Stimulated activated CD4-positive, alpha-beta T cell treated with anti-CD3 and anti-CD28 coated beads, Interleukin-4, amount 100 ng/mL, for 1 hour (primary cell): Measurements from ENCODE around the gene FABP3.

ENCODE experiments used
- DNase-seq: peaks from one replicate; pipeline ENCODE4 v3.0.0-alpha.2; 2020

The FABP3 gene

DNA sequence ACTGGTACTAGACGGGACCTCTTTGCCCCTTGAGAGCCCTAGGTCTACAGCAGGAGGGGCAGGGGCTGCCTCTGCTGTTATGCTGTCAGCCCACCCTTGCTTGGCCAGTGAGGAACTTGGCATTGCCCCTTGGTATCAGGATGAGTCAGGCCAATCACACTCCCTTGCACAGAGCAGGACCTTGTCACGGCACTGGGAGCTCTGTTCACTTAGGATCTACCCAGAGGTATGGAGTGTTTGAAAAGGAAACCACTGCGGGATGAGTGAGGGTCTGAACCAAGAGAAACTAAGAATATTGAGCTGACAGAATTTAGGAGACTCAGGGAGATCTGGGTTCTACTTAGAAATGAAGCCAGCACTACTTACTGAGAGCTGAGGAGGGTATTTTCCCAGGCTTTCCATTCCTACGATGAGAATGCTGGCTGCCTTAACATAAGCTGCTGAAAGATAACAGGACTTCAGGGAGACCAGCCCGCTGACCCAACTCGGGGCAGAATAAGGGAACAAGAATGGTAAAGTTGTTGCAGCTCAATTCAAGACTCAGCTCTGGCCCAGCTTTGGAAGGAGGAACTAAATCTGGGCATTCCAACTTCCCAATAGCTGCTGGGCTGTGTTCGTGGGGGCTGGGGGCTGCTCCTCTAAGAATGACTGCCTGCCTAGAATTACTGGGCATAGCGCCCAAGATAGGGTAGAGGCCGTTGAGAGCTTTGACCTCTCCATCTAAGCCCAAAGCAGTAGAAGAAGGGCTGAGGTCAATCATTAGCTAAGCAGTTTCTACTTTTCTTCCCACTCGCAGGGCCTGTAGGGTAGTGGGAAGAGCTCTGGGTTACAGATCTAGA is 1.5 kb downstream of the FABP3 start:
- DNase-seq: no peak

DNA sequence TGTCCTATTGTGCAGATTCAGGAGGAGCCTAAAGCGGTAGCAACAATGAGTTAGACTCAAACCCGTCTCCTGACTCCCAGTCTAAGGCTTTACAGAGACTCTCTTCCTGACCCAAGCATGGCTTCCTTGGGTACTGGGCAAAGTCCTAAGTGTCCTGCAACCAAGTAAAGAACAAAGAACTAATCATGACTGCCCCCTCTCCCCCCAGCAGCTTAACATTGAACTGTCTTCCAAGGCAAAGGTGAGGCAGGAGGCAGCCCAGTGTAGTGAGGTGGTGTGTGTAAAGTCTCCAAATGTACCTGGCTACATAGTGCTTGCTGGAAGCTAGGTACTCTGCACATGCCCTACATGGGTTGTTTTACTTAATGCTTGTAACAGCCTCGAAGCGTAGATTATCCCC is 2.3 kb downstream of the FABP3 start:
- no peak for DNase-seq

DNA sequence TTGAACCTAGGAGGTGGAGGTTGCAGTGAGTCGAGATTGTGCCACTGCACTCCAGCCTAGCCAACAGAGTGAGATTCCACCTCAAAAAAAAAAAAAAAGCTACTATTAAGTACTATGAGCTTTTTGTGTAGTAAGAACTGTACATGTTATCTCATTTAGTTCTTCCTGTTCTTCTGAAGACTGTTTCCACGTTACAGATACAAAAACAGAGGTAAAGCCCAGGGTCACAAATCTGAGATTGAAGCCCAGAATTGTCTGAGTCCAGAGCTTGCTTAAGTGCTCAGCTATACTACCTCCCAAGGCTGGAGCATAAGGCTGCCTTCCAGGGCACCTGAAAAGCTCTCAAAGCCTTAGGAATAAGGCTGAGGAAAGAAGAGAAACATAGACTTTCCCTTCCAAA is 2.9 kb downstream of the FABP3 start:
- no peak for DNase-seq

DNA sequence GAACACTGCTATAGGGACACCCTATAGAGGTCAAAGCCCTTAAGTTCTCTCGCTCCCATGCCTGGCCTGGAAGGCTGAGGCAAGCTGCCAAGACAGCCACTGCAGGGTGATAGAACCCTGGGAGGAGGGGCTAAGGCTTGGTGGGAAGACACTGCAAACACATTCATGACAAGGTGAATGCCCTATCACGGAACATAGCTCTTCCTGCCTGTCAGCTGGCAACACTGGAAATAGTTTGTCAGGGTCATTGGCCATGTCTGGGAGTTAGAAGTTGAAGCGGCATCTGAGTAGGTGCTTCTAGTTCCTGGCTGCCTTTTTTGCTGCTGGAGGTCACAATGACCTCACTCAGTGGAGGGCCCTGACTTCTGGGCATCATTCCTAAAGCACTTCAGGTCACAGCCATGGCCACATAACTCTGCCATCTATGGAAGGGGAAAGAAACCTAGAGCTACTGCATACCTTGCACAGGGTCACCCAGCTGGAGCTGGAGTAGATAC is 4.2 kb downstream of the FABP3 start:
- DNase-seq: no peak

DNA sequence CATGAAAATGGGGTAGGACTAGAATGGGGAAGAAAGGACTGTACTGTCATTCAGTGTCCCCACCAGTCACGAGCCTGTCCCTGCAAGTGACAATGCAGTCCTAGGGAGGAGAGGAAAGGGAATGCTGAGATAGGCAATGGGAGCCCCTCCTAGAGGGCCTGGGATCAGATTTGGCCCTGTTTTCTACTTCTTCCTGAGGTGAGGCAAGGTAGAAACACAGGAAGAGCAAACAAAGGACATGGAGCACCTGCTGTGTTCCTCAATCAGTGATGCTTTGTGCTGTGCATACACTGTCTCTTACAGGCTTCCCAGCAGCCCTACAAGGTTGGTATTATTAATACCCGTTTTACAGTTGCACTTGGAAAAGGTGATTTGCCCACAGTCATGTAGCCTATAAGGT is 6.1 kb downstream of the FABP3 start:
- DNase-seq: no peak

DNA sequence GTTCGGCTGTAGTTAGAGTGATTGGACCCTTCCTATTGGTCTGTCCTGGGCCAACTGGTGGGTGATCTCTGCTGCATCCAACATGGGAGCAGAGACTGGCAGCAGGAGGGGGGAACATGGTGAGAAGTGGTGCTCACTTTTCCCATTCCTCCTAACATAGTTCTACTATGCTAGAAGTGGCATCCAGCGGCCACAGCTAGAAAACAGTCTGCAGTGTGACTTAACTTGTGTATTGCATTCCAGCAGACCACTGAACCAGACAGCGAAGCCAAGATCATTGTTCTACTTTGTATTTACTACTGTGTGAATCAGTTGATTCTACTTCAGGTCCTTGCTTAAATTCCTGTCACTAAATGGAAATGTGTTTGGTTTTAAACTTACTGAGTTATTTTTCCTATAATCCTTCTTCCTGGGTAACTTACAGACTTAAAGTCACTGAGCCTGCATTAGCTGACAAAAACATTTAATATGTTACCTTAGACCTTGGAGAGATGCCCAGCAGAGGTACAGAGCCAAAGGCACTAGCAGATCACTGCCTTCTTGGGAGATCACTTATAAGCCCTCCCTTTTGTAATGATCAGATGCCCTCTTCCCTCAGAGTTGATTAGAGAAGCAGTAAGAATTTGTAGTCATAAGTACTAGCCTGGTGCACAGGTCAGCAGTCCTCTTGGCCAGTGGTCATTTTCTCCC is 8.2 kb downstream of the FABP3 start:
- no peak for DNase-seq

DNA sequence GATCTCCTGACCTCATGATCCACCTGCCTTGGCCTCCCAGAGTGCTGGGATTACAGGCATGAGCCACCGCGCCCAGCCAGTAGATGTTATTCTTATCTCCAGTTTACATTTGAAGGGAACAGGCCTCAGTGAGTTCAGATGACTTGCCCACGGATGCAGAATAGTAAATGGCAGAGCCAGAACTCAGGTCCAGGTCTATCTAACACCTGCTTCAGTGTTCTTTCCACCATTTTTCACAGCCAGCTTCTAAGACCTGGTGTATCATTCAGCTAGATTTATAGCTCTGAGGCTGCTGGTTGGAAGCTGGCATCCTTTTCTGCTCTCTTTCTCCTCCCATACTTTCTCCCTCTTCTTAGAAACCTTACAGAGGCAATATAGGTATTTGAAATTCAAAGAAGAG is 10.8 kb downstream of the FABP3 start:
- no peak for DNase-seq

DNA sequence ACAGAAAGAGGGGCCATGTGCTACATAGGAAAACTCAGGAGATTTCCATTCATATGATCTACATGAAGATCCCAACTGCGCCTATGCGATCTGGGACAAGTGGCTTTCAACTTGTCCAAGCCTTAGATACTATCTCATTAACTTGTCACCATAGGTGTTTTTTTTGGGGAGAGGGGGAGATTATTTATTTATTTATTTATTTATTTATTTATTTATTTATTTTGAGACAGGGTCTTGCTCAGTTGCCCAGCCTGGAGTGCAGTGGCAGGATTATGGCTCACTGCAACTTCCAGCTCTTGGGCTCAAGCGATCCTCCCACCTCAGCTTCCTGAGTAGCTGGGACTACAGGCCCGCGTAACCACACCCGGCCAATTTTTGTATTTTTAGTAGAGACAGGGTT is 11.3 kb downstream of the FABP3 start:
- DNase-seq: no peak

DNA sequence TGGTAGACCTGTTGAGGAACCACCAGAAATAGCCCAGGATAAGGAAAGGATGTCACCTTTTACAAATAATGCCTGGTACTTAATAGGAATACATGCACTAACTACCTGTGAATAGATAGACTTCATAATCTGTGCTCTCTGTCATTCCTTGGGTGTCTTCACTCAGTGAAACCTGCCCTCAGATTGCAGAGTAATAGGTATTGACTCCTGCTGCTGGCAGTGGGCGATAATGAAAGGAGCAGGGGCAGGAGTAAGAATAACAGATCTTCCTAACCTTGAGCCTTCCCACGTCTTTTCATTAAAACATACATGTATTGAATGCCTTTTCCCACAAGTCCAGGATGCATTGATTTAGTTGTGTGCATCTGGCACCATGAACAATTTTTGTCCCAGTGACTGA is 16.4 kb downstream of the FABP3 start:
- DNase-seq: no peak

DNA sequence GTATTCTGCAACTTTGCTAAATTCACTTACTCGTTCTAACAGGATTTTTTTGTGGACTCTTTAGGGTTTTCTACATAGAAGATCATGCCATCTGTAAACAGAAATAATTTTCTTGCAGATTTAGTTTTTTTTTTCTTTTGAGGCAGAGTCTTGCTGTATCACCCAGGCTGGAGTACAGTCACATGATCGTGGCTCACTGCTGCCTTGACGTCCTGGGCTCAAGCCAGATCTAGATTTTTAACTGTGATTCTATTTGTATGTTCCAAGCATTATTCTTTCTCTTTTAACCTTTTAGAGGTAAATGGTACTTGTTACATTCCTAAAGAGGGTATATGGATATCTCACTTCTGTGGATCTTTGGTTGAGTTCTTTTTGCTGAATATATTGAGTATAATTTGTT is 18.6 kb downstream of the FABP3 start:
- DNase-seq: no peak

DNA sequence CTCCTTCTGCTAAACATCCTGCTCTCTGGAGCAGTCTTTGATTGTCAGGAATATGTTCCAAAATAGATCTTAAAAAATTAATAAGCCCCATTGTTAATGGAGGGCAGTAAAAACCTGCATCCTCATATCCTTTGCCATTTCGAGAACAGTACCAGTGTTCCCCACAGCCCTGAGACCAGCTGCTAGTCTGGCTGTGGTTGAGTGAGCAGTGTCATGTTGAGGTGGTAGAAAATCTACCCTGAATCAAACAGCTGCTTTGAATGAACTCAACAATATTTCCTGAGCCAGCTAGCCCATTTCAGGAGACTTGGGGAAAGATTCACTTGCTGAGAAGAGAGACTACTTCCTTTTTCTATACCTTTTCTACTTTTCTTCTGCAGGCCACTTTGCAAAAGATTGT is 24.4 kb downstream of the FABP3 start:
- no peak for DNase-seq

DNA sequence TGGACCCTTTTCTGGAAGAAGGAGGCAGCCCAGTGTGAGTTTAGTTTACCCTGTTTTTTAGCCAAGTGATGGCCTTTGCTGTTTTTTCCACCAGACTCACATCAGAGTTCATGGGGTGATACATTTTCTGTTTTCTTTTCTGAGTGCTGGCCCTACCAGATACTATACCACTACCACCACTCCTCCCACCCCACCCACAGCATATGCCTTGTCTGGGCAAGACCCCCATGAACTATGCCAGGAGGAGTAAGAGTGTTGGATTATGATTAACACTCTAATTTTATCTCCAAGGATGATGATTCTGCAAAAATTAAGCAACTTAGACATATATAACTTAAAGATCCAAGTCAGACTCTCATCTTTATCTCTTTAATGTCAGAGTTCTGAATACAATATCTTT is 26.1 kb downstream of the FABP3 start:
- no peak for DNase-seq

DNA sequence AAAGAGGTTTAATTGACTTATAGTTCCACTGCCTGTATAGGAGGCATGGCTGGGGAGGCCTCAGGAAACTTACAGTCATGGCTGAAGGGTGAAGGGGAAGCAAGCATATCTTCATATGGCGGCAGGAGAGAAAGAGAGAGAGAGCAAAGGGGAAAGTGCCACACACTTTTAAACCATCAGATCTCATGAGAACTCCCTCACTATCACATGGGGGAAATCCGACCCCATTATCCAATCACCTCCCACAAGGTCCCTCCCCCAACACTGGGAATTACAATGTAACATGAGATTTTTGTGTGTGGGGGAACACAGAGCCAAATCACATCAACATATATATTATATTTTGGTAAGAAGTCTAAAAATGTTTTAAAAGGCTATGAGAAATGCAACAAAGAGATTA is 27.2 kb downstream of the FABP3 start:
- no peak for DNase-seq

DNA sequence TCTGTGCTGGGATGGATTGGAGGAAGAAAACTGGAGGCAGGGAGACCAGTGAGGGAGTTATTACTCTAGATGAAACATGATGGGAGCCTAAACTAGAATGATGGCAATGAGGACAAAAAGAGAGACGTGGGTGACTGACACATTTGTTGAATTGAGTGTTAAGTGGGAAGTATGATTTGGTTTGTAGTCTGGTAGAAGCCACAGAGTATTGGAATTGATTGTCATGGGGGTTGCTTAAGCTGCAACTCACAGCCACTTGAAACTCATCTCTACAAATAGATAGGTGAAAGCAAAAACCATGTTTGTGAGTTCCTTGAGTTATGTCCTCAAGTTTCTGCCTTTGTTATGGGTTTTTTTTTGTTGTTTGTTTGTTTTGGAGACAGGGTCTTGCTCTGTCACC is 28.4 kb downstream of the FABP3 start:
- DNase-seq: no peak

DNA sequence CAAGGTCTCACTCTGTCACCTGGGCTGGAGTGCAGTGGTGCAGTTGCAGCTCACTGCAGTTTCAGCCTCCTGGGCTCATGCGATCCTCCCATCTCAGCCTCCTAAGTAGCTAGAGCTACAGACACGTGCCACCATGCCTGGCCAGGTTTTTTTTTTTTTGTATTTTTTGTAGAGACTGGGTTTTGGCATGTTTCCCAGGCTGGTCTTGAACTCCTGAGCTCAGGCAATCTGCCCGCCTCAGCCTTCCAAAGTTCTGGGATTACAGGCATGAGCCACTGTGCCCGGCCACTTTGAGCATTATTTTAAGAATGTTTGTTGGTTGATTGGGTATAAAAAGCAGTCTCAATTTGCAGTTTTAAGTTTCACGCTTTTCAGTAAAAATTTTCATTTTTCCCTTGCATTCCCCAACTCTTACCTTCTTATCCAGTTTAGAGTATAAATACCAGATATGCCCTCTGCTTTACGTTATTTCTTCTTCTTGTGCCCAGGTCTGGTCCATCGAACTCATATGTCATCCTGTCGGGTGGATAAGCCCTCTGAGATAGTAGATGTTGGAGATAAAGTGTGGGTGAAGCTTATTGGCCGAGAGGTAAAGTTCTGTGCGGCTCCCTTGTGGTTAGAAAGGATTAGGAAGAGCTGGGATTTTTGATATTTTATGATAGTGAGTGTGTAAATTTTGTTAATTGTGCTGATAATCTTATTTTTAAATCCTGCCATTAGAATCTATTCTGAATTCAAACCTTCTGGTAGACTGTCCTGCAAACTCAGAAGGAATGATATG is 36.0 kb downstream of the FABP3 start:
- no peak for DNase-seq

DNA sequence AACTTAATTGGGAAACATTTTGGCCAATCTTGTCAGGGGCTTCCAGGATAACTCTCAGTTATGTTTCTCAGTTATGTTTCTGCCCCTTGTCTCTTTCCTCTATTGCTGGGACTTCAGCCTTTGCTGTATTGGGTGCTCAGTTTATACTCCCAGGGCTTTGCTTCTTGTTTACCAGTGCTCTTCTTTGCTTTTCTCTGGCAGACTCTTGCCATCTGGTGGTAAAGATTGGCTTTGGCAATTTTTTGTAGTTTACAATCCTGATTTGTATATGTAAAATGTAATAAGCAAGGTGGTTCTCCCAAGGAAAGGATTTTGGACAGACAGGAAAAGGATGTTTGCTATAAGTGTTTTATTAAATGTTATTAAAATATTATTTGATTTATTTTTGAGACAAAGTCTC is 37.9 kb downstream of the FABP3 start:
- no peak for DNase-seq

DNA sequence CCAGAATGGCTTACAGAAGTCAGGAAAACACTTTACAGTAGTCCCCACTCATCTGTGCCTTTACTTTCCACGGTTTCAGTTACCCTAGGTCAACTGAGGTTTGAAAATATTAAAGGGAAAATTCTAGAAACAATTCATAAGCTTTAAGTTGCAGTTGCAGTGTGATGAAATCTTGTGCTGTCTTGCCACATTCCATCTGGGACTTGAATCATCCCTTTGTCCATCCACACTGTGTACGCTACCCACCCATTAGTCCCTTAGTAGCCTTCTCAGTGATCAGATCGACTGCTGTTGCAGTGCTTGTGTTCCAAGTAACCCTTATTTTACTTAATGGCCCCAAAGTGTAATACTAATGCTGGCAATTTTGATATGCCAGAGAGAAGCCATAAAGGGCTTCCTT is 45.5 kb downstream of the FABP3 start:
- DNase-seq: no peak

DNA sequence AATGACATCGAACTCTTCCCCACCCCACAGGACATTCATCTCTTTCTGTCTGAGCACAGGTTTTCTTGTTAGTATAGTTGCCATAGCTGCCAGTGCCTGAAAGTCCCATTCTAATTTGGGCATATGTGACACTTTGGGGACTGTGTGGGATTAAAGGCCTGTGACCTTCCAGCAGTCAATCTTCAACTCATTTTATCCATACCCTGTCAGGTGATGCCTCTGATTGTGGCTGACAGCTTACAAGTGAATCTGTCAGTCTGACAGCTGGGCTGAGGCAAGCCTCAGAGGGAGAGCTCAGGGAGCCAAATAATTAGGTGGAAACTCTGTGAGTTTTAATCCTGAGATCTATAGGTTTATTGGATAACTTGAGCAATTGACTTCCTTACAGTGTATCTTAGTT is 46.4 kb downstream of the FABP3 start:
- DNase-seq: no peak

DNA sequence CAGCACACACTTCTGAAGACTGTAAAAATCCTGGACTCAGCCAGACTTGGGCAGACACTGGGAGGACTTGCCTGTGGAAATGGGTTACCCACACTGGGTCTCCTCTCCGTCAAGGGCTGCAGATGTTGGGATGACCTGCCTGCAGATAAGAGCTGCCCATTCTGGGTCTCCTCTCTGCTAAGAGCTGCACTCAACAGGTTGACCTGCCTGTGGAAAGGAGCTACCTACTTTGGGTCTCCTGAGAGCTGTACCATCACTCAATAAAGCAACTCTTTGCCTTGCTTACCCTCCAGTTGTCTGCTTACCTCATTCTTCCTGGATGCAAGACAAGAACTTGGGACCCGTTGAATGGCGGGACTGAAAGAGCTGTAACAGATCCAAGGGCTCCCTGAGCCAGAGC is 47.9 kb downstream of the FABP3 start:
- DNase-seq: no peak

DNA sequence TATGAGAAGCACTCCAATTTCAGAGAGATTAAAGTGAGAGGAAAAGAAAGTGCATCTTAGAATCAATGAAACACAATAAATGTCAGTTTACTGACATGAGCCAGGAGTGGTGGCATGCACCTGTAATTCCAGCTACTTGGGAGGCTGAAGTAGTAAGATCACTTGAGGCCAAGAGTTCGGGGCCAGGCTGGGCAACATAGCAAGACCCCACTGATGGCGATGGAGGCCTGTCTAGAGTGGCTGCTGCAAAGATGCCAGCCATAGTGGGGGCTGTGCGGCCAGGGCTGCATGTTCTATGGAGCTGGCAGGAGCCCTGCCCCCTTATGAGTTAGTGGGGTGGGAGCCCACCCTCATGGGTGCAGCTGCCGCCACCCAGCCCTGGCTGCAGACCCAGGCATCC is 48.8 kb downstream of the FABP3 start:
- no peak for DNase-seq

DNA sequence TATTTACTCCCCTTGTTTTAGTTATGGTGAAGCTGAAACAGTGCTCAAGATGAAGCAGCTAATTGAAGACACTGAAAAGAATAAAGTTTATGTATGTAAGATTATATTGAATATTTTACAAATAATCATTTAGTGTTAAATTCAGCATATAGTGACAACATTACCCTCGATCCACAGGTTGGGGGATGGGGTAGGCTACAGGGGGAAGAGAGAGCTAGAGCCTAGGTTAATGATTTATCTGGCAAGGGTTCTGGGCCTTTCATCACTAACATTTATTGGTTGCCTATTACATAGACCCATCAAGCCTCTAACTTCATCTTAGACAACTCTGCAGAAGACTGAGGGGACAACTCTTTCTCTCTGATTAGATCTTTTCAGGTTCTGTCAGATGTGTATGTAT is 54.7 kb downstream of the FABP3 start:
- no peak for DNase-seq

DNA sequence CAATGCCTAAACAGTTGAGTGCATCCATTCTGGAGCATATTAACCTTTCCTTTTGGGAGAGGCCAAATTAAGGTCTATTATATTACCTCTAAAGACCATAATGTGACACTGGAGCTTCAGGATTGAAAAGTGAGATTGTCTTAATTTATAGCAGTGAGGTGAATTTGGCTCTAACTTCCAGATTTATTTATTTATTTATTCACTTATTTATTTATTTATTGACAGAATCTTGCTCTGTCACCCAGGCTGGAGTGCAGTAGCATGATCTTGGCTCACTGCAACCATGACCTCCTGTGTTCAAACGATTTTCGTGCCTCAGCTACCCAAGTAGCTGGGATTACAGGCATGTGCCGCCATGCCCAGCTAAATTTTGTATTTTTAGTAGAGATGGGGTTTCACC is 57.0 kb downstream of the FABP3 start:
- DNase-seq: no peak
